GM13977 (cell line): ENCODE results near the gene CA10.

Experiments
- DNase-seq: peaks from one replicate; pipeline ENCODE4 v3.0.0; 2012; ENCODE audit warnings: low spot score
- in situ Hi-C: fragments of 300-500 bp; cut with MboI; formaldehyde crosslinking; loops from one replicate; pipeline ENCODE4 v1.12.0; 2022; ENCODE audit warnings: low sequenced_read_pairs, low pct_unique_long_range_greater_than_20kb, mixed read lengths, inconsistent platforms; ENCODE audit not compliant: unreplicated experiment
- TF ChIP-seq, protein P1 (sequence below): IDR thresholded peaks from 2 replicates; pipeline ENCODE4 v1.5.1; 2012; ENCODE audit warnings: mild to moderate bottlenecking, control low read depth; ENCODE audit not compliant: insufficient read depth; ENCODE audit errors: extremely low read depth, missing control alignments

CA10 gene

DNA sequence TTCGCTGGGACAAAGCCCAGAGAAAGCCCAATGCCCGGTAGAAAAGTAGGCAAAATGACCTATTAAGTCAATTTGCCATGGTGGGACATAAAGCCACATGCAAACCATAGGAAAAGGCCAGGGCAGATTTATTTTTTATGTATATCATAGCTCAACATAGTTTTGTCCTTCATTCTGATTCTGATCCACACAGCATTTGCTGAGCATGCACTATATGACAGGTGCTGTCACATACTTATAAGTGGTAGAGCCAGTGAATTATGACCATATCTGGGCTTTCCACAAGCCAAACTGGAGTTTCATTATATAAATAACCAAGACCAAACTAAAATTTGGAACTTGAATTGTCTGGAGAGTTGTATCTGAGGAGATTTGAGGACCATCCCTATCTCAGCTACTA is 74.3 kb downstream of the CA10 start:
- in situ Hi-C loops, result no loop called here

DNA sequence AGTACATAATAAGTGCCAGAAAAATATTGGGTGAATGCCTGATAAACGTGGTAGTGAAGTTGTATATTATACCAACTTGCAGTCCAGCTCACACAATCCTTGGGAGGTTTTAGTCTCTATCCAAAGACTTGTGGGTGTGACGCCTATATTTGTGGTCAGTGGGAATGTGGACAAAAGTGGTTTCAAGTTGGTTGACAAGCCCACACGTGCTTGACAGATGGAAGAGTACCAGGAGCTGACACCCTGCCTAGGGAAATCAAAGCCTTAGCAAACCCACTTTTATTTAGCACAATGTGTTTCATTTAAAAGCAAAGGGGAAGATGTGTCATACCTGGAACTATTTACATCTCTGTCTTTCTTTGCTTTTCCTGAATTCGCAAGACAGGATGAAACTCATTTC is 79.0 kb downstream of the CA10 start:
- in situ Hi-C loops, result no loop called here
- no peak for DNase-seq
- TF ChIP-seq, protein P1, sequence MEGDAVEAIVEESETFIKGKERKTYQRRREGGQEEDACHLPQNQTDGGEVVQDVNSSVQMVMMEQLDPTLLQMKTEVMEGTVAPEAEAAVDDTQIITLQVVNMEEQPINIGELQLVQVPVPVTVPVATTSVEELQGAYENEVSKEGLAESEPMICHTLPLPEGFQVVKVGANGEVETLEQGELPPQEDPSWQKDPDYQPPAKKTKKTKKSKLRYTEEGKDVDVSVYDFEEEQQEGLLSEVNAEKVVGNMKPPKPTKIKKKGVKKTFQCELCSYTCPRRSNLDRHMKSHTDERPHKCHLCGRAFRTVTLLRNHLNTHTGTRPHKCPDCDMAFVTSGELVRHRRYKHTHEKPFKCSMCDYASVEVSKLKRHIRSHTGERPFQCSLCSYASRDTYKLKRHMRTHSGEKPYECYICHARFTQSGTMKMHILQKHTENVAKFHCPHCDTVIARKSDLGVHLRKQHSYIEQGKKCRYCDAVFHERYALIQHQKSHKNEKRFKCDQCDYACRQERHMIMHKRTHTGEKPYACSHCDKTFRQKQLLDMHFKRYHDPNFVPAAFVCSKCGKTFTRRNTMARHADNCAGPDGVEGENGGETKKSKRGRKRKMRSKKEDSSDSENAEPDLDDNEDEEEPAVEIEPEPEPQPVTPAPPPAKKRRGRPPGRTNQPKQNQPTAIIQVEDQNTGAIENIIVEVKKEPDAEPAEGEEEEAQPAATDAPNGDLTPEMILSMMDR, result no peak

More for the DNA sequence above, 74.3 kb downstream of the CA10 start:
- no peak for DNase-seq
- TF ChIP-seq, protein P1, result no peak

DNA sequence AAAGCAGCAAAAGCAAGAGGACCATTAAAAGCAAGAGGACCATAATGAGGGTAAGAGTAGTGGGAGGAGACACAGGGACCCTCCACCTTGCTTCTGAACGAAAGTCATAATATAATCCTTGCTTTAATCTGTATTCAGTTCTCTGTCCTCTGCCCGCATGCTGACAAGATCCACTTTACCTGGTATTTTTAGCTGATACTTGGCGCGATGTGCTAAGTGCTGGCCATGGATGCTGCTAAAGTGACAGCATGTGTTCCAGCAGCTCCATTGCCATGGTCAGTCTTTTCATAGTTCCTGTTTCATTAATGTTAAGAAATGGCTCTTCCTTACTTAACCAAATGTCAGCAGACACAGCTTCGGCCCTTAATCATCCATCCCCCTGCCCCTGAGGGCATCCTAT is 86.8 kb downstream of the CA10 start:
- TF ChIP-seq, protein P1, result no peak
- in situ Hi-C loops, result no loop called here
- DNase-seq, result no peak

DNA sequence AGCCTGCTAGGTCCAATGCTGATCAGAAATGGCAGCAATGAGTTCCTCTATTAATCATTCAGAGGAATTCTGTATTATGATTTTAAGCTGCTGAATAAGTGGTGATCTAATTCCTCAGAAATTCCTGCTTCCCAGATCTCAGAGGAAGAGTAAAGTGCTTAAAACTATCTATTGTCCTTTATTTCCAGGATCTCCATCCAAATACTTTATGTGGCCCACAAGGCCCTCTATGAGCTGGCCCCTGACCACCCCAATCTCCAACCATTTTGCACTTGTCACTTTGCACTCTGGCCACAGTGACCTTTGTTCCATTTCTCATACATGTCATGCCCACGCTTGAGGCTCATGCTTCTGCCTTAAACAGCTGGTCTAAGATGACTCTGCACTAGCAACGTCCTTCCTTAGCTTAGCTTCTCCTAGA is 93.7 kb downstream of the CA10 start:
- TF ChIP-seq, protein P1, result no peak
- DNase-seq, result no peak
- in situ Hi-C loops, result no loop called here

DNA sequence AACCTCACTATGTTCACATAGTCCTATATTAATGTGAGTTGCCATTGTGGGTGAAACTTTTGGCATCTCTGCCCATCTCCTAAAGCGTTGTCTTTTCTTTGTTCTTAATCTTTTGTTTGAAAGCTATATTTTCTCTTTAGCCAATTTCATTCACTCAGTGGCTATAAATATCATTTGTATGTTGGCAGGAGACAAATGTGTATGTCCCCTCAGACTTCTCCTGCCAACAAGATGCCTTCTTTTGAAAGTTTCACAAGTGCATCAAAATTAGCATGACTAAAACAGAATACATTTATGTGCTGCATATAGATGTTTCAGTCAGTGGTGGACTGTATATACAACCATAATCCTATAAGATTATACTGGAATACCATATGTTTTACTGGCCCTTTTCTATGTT is 109.0 kb downstream of the CA10 start:
- DNase-seq, result no peak
- TF ChIP-seq, protein P1, result no peak
- in situ Hi-C loops, result no loop called here

DNA sequence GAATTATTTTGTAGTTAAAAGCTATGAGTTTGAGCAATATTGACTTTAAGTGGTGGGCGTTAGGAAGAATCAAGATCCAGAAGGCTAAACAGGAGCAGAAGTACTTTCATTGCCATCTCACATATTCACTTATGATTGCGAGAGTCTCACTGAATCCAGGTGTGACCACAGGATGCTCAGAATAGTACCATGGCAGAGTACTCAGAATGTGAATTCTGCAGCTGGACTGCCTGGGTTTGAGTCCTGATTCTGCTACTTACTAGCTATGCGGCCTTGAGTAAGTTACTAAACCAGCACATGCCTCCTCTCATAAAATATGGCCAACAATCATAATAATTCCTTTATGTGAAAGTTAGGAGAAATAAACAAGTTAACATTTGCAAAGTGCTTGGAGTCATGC is 109.5 kb downstream of the CA10 start:
- in situ Hi-C loops, result no loop called here
- no peak for DNase-seq
- TF ChIP-seq, protein P1, result no peak
